ENCODE results near the gene SORD.

DNA sequence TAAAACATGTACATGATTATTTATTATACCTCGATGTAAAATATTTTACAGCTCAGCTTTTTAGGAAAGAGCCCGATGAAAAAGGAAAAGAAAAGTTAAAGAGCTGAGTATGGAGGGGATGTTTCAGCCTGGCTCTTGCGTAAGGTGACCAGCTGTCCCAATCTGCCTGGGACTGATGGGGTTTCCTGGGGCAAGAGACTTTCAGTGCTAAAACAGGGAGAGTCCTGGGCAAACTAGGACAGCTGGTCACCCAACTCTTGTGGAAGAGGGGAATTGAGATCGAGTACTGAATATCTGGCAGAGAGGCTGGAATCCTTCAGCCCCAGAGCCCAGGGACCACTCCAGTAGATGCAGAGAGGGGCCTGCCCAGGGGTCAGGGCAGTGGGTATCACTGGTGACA is 70.0 kb downstream of the SORD start:
- TF ChIP-seq, protein P1, sequence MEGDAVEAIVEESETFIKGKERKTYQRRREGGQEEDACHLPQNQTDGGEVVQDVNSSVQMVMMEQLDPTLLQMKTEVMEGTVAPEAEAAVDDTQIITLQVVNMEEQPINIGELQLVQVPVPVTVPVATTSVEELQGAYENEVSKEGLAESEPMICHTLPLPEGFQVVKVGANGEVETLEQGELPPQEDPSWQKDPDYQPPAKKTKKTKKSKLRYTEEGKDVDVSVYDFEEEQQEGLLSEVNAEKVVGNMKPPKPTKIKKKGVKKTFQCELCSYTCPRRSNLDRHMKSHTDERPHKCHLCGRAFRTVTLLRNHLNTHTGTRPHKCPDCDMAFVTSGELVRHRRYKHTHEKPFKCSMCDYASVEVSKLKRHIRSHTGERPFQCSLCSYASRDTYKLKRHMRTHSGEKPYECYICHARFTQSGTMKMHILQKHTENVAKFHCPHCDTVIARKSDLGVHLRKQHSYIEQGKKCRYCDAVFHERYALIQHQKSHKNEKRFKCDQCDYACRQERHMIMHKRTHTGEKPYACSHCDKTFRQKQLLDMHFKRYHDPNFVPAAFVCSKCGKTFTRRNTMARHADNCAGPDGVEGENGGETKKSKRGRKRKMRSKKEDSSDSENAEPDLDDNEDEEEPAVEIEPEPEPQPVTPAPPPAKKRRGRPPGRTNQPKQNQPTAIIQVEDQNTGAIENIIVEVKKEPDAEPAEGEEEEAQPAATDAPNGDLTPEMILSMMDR (IDR thresholded peaks at IDR 0.05), result no peak
- no peak for TF ChIP-seq POLR2A (IDR thresholded peaks at IDR 0.05)

All from body of pancreas (tissue), 4 donors.